HG03103 (cell line): ENCODE results near the gene SLC24A4.

Experiments used
- ATAC-seq: cut with Tn5 transposase; IDR thresholded peaks from one replicate; pipeline ENCODE4 v1.9.1; 2021; ENCODE audit warnings: low read depth; ENCODE audit not compliant: unreplicated experiment

Gene SLC24A4

DNA sequence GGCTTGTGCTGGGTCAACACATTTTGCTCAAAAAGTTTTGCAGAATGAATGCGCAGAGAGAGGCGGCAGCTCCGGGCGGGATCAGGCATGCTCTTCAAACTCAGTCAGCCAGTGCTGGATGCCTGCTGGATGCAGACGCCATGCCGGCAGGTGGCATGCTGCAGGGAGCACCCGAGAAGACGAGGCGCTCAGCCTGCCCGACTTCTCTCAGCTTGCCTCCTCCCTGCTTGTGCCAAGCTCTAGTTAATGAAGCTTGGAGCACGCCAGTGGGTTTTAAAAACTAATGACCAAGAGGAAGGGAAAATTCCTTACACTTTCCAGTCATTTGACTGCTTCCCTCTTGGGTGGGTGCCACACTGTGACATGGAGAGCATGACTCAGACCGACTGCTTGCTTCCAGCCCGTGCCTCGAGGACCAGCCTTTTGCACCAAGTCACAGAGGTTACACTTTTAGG is 39.8 kb downstream of the SLC24A4 start:
- ATAC-seq: no peak

DNA sequence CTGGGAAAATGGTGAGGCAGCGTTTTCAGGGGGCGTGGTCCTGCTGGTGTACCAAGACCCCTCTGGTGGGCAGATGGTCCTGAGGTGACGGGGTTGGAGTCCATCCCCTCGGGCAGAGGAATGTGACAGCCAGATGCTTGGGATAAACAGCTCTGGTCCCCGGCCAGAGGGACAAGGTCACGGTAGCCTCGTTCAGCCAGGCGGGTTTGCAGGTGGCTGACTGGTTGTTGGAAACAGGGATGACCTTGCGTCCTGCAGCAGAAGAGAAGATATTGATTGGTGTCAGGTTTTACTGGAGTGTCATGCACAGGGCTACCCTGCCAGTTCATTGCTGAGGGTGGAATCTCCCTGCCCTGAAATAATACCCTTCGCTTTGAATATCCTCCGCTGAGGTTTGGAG is 43.3 kb downstream of the SLC24A4 start:
- ATAC-seq: no peak

DNA sequence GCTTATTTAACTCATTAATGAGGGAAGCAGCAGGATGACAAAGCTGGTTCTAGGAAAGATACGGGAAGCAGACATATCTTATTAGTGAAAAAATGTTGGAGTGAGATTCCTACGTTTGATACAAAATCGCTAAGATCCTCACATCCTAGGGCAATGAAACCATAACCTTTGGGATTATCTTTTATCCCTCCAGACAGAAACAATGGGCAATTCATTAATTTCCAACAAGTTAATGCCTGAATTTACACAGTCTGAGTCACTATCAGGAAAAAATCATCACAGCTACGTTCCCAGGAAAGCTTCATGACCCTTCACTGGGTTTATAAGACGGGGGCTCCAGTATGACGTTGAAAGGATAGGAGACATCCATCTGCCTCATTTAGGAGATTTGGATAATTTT is 45.0 kb downstream of the SLC24A4 start:
- no peak for ATAC-seq

DNA sequence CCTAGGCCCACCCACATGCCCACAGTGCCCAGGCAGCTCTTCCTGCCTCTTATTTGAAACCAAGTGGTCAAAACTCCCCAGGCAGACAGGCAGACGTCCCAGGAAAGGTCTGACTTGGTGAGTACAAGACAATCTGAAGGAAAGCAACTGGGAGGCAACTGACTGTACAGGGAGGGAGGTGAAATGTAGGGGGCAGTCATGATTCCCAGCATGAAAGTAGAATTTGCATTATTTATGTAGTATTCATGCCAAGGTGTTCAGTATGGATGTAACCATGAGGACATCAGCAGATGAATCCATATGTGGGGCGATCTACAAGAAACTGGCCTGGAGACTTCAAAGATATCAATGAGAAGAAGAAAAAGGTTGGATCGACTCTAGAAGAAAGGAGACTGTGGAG is 46.1 kb downstream of the SLC24A4 start:
- ATAC-seq: no peak

DNA sequence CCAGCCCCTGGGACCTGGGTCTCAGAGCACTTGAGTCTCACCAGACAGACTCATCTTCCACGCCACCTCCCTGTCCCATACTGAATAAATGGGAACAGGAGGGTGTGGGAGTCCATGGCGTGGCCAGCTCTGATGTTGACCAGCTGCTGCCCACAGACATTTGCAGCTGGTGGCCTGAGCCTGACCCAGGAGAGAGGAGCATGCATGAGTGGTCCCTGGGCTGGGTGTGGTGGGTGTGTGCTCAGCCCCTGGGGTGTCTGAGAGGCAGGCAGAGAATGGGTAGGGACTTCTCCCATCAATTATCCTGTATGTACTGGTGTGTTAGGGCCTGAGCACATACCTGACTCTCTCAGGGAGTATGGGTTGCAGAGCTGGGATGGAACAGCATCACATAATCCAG is 49.3 kb downstream of the SLC24A4 start:
- no peak for ATAC-seq

DNA sequence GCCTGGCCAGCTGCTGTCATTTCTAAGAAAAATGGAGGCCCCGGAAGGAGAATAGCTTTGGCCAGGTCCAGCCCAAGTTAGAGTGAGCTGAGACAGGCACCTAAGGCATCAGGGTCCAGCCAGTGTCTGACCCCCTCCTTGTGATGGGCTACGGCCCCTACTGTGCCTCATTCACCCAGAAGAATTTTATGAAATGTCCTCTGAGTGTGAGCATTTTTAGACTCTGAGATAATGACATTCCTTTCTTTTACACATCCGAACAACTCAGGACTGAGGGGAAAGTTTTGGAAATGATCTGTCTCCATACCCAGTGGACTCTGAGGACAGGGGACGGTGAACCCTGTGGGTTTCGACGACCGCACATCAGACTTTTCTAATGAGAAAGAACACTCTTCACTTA is 50.4 kb downstream of the SLC24A4 start:
- ATAC-seq: no peak

DNA sequence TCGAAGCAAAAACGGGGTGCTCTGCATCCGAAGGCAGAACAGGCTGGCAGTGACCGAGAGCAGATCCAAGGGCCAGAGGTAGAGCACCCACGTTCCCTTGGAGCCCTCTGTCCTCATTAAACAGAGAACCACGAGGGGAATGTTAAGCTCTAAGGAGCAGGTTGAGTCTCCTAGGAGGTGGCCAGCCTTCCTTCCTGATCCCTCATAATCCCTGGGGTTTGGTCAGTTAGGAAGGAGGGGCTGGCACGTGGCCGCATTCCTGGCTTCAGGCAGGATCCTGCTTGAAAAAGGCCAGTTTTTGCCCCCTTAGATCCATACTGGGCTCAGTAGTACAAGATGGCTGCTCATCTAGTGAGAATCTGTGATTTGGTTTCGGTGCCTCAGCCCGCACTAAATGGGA is 57.2 kb downstream of the SLC24A4 start:
- no peak for ATAC-seq

DNA sequence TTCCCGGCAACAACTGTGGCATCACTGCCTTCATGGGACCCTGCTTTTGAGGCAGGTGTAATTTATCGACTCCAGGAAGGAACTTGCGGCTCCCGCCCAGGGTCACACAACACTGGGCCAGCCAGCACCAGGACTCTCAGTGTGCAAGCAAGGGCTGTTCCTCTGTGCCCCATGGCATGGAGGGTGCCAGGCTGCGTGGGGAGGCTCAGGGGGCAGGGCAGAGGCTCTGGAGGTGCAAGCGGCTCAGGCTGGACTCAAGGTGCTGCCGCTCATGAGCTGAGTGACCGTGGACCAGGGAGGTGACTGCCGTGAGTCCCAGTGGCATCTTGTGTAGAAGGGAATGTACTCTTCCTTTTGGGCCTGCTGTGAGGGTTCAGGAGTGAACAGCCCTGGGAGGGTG is 57.6 kb downstream of the SLC24A4 start:
- ATAC-seq: no peak

DNA sequence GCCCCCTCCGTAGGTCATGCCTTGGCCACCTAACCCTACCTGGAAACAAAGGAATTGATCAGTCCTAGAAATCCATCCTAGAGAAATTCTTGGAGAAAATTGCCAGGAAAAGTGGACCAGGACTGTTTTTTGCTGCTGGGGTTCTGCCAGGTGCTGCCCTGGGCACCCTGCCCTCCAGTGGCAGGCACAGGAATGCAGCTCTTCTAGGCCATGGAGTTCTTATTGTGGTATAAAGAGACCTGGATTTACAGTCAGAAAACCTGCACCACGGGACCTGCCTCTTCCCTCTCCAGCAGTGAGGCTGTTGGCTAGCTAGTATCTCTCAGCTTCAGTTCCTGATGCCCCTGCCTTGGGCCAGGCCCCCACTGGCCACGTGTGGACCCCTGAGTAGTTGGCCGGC is 59.7 kb downstream of the SLC24A4 start:
- ATAC-seq: no peak

DNA sequence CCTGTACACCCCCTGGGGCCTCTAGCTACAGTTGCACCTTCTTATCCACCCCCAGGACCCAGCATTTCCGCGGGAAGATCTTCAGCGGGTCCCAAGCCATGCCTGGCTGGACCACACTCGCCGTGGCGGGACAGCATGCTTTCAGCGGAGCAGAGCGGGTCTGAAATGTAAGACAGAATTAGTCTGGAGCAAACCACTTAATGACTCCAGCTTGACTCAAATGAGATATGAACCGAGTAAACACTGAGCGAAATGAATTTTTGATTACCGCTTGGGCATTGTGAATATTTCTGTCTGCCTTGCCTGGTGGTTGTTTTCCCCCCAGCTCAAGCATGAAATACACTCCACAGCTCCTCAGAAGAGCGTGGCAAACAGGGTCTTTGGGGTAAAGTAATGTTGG is 60.8 kb downstream of the SLC24A4 start:
- ATAC-seq: no peak

DNA sequence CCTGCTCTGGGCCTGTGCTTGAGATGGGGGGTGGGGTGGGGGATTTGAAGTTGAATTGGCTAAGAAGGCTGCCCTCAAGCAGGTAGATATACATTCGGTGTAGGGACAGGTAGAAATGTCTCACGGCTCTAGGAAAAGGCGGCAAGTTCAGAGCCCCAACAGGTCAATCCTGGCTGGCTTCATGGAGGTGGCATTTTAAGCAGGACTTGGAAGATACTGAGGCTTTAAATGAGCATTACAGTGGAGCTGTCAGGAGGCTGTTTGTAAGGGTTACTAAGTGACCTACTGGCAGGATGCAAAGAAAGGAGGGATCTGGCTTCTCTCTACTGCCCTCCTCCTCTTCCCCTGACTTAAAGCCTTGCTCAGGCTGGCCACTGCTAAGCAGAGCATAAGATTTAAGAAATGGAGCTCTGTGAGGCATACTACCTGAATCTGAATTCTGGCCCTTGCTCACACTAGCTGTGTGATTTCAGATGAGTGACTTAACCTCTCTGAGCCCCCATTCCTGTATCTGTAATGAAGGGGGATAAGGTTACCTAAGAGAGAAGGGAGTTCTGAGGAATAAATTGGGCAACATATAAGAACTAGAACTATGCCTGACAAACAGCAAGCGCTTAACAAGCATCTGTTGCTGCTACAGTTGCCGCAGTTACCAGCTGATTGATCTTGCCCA is 61.6 kb downstream of the SLC24A4 start:
- ATAC-seq: no peak

DNA sequence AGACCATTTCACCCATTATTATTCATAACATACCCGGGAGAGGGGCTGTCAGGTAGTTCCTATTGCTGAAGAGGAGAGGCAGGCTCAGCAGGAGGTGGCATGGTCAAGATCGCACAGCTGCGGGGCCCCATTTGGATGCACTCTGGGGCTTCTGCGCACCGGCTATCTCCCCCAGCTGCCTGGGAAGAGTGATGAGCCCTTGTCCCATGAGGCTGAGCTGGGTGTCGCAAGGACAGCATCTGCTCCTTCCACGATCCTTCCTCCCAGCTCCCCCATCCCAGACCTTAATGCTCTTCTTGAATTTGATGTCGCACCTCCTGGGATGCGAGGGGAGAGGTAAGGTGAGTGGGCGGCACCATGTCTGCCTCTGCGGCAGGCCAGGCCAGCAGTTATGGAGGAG is 62.6 kb downstream of the SLC24A4 start:
- ATAC-seq: no peak

DNA sequence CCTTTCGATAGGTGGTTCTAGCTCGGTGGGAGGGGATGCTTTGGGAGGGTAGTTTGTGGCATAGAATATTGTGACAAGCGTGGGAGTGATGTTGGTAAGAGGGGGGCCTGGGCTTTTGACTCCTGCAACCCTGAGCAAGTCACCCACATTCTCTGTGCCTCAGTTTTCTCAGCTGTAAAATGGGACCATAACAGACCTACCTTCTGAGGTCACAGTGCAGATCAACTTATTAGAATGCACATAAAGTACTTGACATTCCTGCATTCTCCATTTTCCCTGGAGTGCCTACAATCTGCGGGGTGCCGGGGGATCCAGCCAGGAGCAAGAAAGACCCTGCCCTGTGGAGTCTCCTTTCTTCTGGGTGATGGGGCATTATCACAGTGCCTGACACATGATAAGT is 63.2 kb downstream of the SLC24A4 start:
- no peak for ATAC-seq

DNA sequence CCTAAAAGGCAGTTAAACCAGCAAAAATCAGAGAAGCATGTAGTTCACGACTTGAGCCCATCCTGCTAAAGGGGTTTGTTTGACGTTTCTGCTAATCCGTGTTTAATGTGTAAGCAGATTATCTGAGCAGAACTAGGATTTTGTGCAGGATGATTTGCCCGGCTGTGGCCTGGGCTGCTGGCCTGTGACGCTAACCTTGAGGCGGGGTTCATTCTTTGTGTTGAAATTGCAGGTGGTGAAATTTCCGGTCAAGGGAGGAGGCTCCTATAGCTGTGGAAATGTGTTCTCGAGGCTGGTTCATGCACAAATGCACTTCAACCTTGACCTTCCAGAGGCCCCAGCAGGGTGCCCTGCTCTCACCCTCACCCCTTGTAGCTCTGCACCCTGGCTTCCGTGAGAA is 63.7 kb downstream of the SLC24A4 start:
- no peak for ATAC-seq

DNA sequence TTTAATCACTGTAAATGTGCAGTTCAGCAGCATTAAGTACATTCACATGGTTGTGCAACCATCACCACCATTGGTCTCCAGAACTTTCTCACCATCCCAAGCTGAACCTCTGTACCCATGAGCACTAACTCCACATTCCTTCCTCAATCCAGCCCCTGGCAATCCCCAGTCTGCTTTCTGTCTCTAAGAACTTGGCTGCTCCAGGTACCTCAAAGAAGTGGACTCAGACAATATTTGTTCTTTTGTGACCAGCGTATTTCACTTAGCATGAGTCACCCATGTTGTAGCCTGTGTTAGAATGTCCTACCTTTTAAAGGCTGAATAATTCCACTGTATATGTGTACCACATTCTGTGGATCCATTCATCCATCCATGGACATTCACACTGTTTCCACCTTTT is 64.6 kb downstream of the SLC24A4 start:
- no peak for ATAC-seq

DNA sequence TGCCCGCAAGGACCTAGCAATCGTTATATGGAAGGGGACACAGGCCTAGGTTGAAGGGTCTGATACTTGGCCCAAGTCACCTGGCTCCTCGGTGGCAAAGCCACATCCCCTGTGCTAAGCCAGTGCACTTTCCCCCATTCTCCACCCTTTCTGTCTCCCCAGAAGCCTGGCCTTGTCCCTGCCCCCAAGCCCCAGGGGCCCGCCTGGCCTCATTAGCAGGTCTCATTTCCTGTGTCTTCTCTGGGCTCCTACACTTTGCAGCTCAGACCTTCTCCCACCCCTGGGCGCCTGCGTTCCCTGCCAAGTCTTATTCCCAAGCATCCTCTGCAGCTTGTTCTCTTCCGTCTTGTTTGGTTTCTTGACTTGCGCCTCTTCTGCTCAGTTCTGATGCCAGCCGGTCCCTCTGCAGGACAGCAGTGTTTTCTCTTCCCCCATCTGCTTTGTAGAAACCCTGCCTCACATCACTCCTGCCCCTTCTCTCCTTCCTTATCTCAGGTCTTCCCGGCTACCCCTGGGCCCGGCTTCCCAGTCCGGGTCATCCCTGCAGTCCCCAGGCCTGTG is 66.7 kb downstream of the SLC24A4 start:
- ATAC-seq: no peak

DNA sequence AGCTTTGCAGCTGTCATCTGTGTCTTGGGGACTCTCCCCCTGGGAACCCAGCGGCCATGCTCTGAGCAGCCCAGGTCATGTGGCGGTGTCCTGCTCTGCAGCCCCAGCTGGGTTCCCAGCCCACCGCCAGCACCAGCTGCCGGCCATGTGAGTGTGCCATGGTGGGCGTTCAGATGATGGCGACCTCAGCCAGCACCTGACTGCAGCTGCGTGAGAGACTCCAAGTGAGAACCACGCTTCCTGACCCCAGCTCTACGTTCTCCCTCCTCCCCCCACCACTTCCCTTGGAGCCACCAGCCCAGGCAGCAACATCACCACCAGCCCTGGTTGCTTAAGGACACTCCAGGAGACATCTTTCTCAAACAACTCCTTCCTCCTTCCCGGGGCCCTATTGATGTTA is 68.8 kb downstream of the SLC24A4 start:
- ATAC-seq: no peak

DNA sequence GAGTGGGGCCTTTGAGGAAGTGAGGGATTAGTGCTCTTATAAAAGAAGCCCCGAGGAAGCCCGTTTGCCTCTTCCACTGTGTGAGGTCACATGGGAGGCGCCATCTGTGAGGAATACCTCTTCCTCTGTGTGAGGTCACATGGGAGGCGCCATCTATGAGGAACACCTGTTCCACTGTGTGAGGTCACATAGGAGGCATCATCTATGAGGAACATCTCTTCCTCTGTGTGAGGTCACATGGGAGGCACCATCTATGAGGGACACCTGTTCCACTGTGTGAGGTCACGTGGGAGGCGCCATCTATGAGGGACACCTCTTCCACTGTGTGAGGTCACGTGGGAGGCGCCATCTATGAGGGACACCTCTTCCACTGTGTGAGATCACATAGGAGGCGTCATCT is 69.7 kb downstream of the SLC24A4 start:
- ATAC-seq: no peak

DNA sequence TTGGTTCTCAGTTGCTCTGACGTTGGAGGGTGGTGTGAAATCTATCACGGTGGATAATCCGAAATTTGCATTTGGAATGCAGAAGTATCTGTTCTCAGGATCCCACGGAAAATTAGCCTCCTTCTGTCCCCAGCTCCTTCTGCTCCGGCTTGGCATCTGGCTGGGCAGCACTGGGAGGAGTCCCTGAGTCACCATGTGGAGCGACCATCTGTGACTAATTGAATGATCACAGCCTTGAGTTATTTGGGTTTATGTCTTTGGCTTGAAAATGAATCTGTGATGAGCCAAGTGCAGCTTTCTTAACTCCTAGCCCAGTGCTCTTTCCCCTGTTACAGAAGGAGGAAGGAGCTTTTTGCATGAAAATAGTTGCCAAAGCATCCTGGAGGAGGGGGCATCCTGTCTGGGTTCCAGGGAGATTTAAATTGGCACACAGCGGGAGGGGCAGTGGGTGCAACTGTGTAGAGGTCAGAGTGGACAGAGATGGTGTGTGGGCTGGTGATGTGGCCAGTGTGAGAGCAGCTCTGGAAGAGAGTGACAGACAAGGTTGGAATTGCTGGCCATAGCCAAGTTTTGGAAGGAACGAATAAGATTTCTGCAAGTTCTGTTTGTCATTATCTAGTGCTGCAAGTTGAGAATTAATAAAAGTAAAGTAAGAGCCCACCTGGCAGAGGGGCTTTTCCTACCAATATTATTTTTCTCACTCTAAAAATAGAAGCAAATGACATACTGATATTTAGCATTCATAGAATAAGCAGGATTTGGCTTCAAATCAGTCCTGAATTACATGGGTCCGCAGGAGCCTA is 74.4 kb downstream of the SLC24A4 start:
- ATAC-seq: no peak

DNA sequence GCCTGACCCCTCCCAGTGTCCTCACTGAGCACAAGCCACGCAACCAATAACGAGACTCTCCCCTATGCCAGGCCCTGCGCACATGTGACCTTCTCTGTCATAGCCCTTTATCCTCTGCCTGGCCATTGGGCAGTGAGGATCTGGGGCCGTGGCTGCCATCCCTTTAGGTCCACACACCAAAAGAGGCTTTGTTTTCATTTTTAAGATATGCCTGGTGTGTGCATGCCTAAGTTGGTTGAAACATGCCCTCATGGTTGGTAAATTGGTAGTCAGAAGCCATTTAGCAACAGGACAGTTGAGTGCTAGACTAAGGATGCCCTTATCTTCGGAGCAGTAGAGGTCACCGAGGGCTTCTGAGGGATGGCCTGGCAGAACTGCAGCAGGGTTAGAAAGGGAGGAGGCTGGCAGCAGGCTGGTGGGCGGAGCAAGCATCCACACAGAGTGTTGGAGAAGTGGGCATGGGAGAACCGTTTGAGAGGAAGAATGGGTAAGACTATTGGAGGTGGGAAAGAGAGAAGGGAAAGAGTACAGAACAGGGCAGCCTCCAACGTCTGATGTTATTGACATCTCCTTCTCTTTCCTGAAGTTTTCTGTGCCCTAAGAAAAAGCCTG is 75.1 kb downstream of the SLC24A4 start:
- no peak for ATAC-seq

DNA sequence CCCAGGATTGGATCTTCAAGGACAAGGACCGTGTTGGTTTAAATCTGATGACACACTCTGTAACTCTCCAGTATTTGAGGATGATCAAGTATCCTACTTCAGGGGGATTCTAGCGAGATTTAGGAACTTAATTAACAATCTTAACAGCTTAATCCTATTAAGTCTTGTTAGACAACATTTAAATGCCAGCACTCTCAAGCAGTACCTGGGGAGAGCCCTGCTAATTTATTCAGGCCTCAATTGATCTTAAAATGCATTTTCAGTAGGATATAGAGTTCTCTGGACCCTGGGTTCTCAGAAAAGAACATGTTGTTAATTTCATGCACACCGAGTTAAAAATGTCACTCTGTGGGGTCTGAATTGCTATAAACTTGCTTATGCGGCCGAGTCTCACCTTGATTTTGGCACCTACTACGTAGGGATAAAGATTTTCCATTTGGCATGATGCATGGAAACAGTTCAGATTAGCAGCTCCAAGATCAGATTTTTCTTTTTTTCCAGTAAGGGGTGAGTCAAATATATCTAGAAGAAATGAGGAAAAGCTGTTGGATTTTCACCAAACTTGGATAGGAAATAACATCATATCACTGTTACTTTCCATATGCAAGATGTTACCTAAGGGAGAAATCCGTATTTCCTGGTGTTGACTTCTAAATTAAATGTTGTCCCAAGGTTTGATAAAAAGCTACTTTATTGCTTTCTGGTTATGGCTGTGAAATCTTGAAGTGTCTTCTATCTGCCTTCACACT is 76.1 kb downstream of the SLC24A4 start:
- no peak for ATAC-seq
